Measurements from ENCODE around the gene ANKRD12. TPM values are rescaled to one million over a fixed set of nuclear protein-coding genes. Genes with fewer than 3 reads are reported as not detected.
A peak's percentile ranks its signal among the peaks of the same experiment; 100 is the strongest.

ANKRD12 gene
- total RNA-seq, 4 donors from 2014 or later = 45.6 to 58.6 (median 47.4) TPM

DNA sequence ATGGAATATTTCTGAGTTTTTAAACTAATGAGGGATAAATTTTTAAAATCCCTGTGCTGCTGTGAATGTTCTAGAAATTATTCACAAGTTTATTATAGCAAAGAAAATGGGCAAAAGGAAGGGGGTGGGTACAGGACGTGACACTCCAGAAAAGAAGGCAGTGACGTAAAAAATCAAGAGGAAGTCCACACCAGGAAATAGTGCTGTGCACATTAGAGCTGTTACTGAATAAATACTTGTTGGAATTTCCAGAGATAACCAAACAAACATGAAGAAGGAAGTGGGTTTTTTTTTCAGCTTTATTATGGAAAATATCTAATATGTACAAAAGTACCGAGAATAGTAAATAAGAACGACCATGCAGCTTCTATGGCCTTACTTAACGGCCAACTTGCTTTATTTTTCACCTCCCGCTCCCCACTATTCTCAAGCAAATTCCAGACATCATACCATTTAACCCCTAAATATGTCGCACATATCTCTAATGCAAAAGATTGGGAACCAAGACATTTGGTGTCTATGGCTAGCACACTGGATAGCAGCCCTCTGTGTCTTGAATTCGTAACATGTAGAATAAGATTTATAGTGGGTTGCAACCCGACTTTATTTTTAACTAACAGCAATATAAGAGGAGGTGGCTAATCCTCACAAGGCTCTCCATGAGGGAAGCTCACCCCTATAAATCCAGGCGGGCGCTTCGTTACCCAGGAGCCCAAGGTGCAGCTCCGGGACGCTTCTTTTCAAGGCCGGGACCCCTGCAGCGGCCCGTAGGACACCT lies 34.7 kb upstream of the ANKRD12 start:
- ATAC-seq (ENCODE audit: low FRiP score) (peak; percentile 15), DNase-seq (ENCODE audit: low spot score) (no peak)
- TF ChIP-seq, protein P1, sequence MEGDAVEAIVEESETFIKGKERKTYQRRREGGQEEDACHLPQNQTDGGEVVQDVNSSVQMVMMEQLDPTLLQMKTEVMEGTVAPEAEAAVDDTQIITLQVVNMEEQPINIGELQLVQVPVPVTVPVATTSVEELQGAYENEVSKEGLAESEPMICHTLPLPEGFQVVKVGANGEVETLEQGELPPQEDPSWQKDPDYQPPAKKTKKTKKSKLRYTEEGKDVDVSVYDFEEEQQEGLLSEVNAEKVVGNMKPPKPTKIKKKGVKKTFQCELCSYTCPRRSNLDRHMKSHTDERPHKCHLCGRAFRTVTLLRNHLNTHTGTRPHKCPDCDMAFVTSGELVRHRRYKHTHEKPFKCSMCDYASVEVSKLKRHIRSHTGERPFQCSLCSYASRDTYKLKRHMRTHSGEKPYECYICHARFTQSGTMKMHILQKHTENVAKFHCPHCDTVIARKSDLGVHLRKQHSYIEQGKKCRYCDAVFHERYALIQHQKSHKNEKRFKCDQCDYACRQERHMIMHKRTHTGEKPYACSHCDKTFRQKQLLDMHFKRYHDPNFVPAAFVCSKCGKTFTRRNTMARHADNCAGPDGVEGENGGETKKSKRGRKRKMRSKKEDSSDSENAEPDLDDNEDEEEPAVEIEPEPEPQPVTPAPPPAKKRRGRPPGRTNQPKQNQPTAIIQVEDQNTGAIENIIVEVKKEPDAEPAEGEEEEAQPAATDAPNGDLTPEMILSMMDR (IDR thresholded peaks at IDR 0.05) = no peak

DNA sequence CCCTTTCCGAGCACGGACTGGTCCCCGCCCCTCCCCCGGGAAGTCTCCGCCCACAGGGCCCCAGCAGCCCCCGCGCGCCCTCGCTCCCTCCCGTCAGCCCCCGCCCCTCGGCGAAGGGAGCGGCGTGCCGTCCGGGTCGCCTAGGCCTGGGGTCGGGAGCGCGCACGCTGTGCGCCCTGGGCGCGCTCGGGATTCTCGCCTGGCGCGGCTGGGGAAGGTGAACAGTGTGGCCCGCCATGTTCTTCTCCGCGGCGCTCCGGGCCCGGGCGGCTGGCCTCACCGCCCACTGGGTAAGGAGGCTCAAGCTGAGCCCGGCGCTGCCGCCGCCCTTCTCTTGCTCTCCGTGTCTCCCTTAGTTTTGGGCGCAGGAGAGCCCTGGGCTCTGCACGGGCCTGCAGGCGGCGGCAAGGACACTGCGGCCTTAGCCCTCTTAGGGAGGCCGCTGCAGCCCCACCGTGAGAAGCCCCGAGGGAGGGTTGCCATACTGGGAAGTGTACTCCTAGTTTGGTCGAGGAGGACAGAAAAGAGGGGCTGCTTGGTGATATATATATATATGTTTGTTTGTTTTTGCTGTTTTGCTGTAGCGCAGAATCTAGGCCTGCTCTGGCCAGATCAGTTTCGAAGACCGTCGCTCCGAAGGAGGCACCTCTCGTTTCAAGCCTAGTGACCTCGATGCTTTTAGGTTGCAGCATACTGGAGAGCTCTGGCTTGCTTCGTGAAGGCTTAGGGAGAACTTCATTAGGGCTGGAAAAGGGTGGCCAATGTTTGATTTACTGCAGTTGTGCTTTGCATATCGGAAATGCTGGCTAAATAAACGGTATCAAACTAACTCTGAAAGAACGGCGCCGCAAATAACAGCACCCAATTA lies 33.8 kb upstream of the ANKRD12 start, which contains the start of gene NDUFV2:
Gene NDUFV2, plus strand, starts transcription at position 192 of the 868 bp plus-strand sequence. Its CDS starts 45 bp downstream, at position 237.
- ATAC-seq (ENCODE audit: low FRiP score) = peak; percentile 97
- TF ChIP-seq, protein P1 (IDR thresholded peaks at IDR 0.05) = no peak
- DNase-seq (ENCODE audit: low spot score) = peak; percentile 82

DNA sequence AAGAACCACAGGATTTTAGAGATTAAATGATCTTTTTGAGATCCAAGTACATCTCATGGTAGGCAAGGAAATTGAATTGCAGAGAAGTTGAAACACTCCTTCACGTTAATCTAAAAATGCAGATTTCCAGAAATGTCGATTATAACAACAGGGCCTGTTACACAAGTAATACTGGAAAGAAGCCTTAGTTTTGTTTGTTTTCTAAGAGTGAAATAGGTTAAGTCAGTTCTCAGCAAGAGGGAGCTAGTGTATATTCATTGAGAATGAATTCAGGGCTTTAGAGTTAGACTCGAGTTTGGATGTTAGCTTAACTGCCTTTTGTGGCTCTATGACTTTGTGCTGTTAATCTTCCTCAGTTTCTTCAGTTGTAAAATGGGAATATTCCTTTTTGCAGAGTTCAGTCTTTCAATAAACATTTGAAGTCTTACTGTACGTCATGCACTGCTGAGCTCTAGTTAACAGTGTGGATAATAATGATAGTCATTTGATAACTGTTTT lies 33.2 kb upstream of the ANKRD12 start:
- TF ChIP-seq, protein P1 (IDR thresholded peaks at IDR 0.05) = no peak
- ATAC-seq (ENCODE audit: low FRiP score) (no peak), DNase-seq (ENCODE audit: low spot score) (no peak)

DNA sequence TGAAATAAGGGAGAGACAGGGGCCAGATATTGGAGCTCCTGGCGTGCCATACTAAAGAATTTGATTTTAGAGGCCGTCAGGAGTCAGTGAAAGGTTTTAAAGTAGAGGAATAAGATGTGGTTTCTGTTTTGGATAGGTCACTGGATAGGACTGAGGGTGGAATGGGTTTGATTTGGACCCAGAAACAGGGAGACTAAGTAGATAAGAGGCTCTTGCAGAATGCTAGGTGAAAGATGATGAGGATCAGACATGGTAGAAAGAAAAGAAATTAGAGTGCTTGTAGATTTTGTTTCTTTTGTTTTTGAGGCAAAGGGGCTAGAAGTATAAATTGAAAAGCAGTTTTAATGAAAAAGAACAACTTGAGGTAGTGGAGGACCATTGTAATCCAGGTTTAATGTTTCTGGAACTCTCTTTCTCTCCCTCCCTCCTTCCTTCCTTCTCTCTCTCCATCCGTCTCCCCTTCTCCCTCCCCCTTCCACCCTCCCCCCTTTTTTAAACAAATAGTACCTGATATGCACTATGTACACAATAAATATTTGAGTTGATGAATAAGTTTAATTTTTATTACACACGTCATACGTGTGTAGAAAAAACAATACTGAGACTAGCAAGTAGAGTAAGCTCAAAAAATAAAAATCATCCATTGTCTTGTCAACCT lies 32.2 kb upstream of the ANKRD12 start:
- TF ChIP-seq, protein P1 (IDR thresholded peaks at IDR 0.05) = no peak
- ATAC-seq (ENCODE audit: low FRiP score) = no peak

DNA sequence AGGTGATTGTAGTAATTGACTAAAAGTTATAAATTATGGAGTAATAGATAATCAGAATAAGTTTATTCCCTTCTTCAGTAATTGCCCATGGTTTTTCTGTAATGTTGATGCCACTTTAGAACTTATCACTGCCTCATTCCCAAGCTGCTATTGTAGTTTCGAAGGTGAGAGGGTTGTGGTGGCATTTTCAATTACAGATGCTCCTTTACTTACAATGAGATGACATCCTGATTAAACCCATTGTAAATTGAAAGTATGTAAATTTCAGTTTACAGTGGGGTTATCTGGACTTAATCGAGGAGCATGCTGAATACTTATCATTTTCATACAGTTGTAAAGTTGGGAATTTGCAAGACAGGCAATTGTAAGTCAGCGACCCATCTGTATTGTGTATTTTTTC lies 31.2 kb upstream of the ANKRD12 start:
- TF ChIP-seq, protein P1 (IDR thresholded peaks at IDR 0.05) = no peak
- DNase-seq (ENCODE audit: low spot score) (no peak), ATAC-seq (ENCODE audit: low FRiP score) (no peak)

More for the DNA sequence above, 32.2 kb upstream of the ANKRD12 start:
- no peak for DNase-seq (ENCODE audit: low spot score)

DNA sequence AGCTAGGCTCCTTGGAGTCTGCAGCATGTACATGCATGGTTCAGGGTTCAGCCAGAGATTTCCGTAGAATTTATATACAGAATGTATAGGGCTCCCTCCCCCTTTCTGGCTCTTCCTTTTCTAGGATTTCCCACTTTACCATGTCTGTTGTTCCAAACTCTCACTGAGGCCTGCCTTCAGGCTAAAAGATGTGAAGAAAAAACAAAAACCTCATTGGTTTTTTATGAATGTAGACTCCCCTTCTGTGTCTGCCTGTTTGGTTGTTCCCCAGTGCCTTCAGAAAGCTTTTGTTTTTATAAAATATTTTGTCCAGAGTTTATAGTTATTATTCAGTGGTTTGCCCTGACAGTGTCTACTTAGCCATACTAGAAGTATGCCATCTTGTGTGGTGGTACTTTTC lies 30.5 kb upstream of the ANKRD12 start:
- TF ChIP-seq, protein P1 (IDR thresholded peaks at IDR 0.05) = no peak
- no peak for ATAC-seq (ENCODE audit: low FRiP score)
- DNase-seq (ENCODE audit: low spot score) = no peak
